BJ (cell line): ENCODE results near the gene MUC5B. TPM values are rescaled to one million over a fixed set of nuclear protein-coding genes. Genes with fewer than 3 reads are reported as not detected.
"Not testable (repeated sequence)": the region's sequence is repeated elsewhere in the genome, so short reads cannot be mapped to it uniquely, and the experiment has no call there.

ENCODE experiments used
- CTCF ChIA-PET: fragments of 350-600 bp; formaldehyde crosslinking; extraction: SDS; loops from one replicate; lab custom pipeline; 2021; ENCODE audit warnings: antibody characterized with exemption, inconsistent platforms; lab: Yijun Ruan, JAX
- POLR2A ChIA-PET: fragments of 300-600 bp; sonication (Branson Sonifier 250); formaldehyde crosslinking; extraction: SDS; loops from one replicate; lab custom pipeline; 2021; ENCODE audit warnings: antibody characterized with exemption; lab: Charles Lee
- DNase-seq: peaks from one replicate; pipeline ENCODE4 v3.0.0-alpha.2; 2011; ENCODE audit warnings: low read depth
- H3K27me3 ChIP-seq: 2 replicates; pipeline ENCODE4 v1.6.0; 2011; ENCODE audit warnings: low read length; ENCODE audit not compliant: control insufficient read depth, insufficient read depth
- H3K36me3 ChIP-seq: 2 replicates; pipeline ENCODE4 v1.5.1; 2011; ENCODE audit warnings: low read length; ENCODE audit not compliant: control insufficient read depth, insufficient read depth
- H3K4me3 ChIP-seq: 2 replicates; pipeline ENCODE4 v1.5.1; 2011; ENCODE audit warnings: low read depth, mild to moderate bottlenecking, control low read depth, low read length
- CTCF ChIP-seq: IDR thresholded peaks from 2 replicates; pipeline ENCODE4 v1.5.1; 2011; ENCODE audit warnings: low read depth, mild to moderate bottlenecking, control low read depth, inconsistent platforms, low read length, moderate library complexity; ENCODE audit not compliant: insufficient read depth
- polyA minus RNA-seq: library from RNA; depleted of rRNA, polyadenylated mRNA; stranded (reverse); fragments of >200 nt; gene quantifications from 2 replicates; pipeline ENCODE4 v1.2.3, GENCODE V29; 2011; rRNA and poly(A)+ RNA removed
- polyA plus RNA-seq: library from polyadenylated mRNA; depleted of rRNA; stranded (reverse); fragments of >200 nt; gene quantifications from 2 replicates; pipeline ENCODE4 v1.2.3, GENCODE V29; 2011; rRNA removed

Gene MUC5B
- polyA plus RNA-seq (not detected in 2 replicates), polyA minus RNA-seq (not detected in 2 replicates)

- no peak for TF ChIP-seq CTCF
- DNase-seq, result no peak
- Histone ChIP-seq H3K27me3 (0 out of 2 replicates have a peak, but pooled peaks cover 2% of the 10 kb centered on the region), H3K36me3 (no peaks in the 10 kb centered on the region), H3K4me3 (no peak within 1 kb of the TSS)
- ChIA-PET POLR2A (no interaction called here), CTCF (interaction anchor here (1.0 kb wide), 1 partner anchor 21 kb away, joined by 3 read pairs; no protein-coding TSS in a partner anchor)
Observed at GRCh38 chr11:1222491-1223345, at the start of gene MUC5B. MUC5B (plus strand) TSS chr11:1223066; CDS start chr11:1223124, 58 bp downstream.

- H3K27me3 ChIP-seq, CTCF ChIA-PET, H3K36me3 ChIP-seq, POLR2A ChIA-PET, H3K4me3 ChIP-seq, DNase-seq: not testable (repeated sequence)
Observed at GRCh38 chr11:1173396-1173795, 49.5 kb upstream of the MUC5B start.

GRCh38 chr11:1174441-1175370 is 48.2 kb upstream of the MUC5B start:
- DNase-seq, result no peak
- no peaks in the 10 kb centered on the region for H3K27me3 ChIP-seq
- CTCF ChIA-PET, result interaction anchor here (0.7 kb wide), 1 partner anchor 1548 kb away, joined by 4 read pairs; no protein-coding TSS in a partner anchor
- H3K36me3 ChIP-seq, result no peaks in the 10 kb centered on the region
- no peak overlapping the region for H3K4me3 ChIP-seq
- TF ChIP-seq CTCF, result no peak
- POLR2A ChIA-PET, result no interaction called here

GRCh38 chr11:1175461-1176223 is 47.2 kb upstream of the MUC5B start:
- Histone ChIP-seq H3K36me3 (no peaks in the 10 kb centered on the region), H3K27me3 (no peaks in the 10 kb centered on the region), H3K4me3 (no peak overlapping the region)
- TF ChIP-seq CTCF, result no peak
- ChIA-PET CTCF (no interaction called here), POLR2A (no interaction called here)
- DNase-seq, result no peak

- no peak for DNase-seq
- Histone ChIP-seq H3K36me3 (no peaks in the 10 kb centered on the region), H3K4me3 (no peak overlapping the region), H3K27me3 (no peaks in the 10 kb centered on the region)
- ChIA-PET CTCF (no interaction called here), POLR2A (no interaction called here)
- TF ChIP-seq CTCF, result no peak
Observed at GRCh38 chr11:1176224-1177019, 46.4 kb upstream of the MUC5B start.
